HG02623 (cell line): ENCODE data around the gene ZNF81.
"Not testable (repeated sequence)": the region's sequence is repeated elsewhere in the genome, so short reads cannot be mapped to it uniquely, and the experiment has no call there.

Source experiments
- ATAC-seq: cut with Tn5 transposase; IDR thresholded peaks from one replicate; pipeline ENCODE4 v1.9.1; 2021; ENCODE audit warnings: moderate library complexity; ENCODE audit not compliant: unreplicated experiment

Gene ZNF81

DNA sequence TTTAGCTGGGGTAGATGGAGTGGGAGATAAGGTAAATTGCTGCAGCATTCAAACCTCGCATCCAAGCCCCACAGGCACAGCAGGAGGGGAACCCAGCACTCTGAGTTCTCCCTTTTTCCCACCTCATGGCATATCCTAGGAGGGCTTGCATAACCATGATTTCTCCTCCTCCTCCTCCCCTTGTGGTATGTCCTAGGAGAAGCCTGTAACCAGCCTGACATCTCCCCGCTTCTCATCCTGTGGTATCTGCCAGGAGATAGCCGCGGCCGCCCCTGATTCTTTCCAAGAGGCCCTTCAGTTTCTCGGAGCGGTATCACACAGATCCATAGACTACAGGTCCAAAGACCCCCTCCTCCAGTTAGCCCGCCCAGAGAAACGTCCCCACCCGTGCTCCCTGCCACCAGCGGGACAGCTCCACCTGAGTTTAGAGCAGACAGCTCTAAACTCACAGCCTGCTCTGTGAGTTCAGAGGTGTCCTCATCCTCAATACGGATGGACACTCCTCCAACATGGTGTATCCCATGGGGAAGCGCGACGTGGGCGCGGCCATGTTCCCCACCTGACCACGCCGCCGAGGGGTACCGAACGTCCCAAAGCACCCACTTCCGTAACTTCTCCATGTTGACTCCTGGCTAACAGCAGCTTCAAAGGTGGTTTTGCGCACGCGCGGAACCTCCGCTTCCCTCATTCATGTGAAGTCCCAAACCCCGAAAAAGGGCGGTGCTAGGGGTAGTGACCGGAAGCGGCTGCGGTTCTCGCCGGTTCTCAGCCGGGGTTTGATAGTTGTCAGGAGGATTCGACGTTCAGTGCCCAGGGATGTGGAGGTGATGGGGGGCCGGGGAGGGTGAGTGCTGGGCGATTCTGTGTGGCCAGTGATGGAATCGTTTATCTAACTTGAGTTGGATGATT, at the start of gene ZNF81:
TSS of gene ZNF81 (plus strand) at position 739 of the 909 bp plus-strand sequence. CDS start 9,366 bp downstream, outside the sequence.
- ATAC-seq = peak; percentile 88

- no peak for ATAC-seq
Observed at GRCh38 chrX:47796433-47796906, 40.2 kb upstream of the ZNF81 start.

GRCh38 chrX:47797084-47797483, 39.6 kb upstream of the ZNF81 start:
- ATAC-seq = no peak

- ATAC-seq = no peak
Observed at GRCh38 chrX:47798861-47799260, 37.8 kb upstream of the ZNF81 start.

DNA sequence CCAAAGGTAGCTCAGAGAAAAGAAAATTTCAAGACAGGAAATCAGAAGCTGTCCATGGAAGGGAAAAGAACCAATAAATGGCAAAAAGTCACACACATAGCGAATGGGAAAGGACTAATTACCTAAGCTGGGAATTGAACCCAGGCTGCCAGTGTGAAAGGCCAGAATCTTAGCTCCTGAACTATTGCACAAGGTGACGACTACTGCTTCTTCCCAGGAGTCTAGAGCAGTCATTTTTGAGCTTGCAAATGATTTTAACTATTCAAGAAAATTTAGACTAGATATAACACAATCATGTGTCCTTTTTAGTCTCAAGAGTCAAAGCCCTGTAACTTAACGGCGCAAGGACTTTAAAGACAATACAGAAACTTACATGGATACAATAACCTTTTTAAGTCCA, 34.1 kb upstream of the ZNF81 start:
- ATAC-seq = no peak

- ATAC-seq = not testable (repeated sequence)
Observed at GRCh38 chrX:47803103-47803502, 33.6 kb upstream of the ZNF81 start.

DNA sequence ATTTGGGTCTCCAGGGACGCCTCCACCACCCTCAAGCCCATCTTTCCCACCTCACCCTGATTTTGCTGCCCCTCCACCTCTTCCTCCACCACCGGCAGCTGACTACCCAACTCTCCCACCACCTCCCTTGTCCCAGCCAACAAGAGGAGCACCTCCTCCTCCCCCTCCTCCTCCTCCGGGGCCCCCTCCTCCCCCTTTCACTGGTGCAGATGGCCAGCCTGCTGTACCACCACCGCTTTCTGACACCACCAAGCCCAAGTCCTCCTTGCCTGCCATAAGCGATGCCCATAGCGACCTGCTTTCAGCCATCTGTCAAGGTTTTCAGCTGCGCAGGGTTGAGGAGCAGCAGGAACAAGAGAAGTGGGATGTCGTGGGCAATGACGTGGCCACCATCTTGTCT, 32.4 kb upstream of the ZNF81 start:
- no peak for ATAC-seq

- not testable (repeated sequence) for ATAC-seq
Observed at GRCh38 chrX:47805844-47806243, 30.9 kb upstream of the ZNF81 start.

DNA sequence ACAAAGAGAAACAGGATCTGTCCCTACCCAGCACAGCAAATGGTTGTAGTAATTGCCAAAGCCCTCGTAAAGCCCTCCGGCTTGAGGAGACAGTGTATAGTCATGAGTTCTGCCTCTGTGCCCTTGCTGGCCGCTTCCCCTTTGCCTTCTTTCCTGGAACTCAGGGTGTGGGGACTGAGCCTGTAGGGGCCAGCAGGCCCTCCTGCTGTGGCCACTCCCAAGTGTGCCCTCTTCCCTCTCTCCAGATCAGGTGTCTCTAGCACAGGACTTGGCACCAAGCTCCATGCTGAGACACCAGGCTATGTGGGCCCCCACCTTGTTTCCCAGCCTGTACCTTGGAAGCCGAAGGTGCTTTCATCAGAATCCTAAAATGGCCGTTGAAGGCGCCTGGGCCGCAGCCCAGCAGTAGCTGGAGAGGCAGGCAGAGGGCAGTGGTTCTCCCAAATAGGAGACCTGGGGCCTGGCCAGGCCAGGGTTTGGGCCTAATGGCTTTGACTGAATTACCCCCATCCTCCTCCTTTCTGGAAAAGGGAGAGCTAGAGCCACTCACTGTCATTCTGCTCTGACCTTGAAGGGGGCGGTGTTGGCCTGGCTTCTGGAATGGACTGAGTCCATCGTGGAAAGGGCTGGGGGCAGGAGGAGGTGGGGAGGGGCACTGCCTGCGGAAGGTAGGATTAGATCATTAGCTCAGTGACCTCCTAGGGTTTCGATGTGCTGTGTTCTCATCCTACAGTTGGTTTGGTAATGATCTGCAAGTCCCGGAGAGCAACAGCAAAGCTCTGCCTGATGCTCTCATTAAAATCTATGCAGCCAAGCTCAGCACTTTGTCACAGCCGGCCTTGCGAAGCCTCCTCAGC, 30.1 kb upstream of the ZNF81 start:
- not testable (repeated sequence) for ATAC-seq

DNA sequence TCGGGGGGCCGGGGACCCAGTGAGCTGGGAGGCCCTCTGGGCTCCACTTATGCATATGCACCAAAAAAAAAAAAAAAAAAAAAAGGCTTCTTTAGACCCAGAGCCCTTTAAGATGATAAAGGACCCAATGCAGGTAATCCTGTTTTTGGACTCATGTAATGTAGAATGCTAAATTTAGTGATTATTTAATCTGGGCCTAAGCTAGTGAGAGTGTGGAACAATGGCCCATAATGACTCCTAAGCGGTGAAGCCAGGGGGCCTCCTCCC, 29.5 kb upstream of the ZNF81 start:
- not testable (repeated sequence) for ATAC-seq

- no peak for ATAC-seq
Observed at GRCh38 chrX:47807548-47807947, 29.2 kb upstream of the ZNF81 start.

GRCh38 chrX:47808904-47809788, 27.6 kb upstream of the ZNF81 start:
- no peak for ATAC-seq

- ATAC-seq = no peak
Observed at GRCh38 chrX:47814851-47815250, 21.9 kb upstream of the ZNF81 start.

- no peak for ATAC-seq
Observed at GRCh38 chrX:47815901-47816845, 20.5 kb upstream of the ZNF81 start.

DNA sequence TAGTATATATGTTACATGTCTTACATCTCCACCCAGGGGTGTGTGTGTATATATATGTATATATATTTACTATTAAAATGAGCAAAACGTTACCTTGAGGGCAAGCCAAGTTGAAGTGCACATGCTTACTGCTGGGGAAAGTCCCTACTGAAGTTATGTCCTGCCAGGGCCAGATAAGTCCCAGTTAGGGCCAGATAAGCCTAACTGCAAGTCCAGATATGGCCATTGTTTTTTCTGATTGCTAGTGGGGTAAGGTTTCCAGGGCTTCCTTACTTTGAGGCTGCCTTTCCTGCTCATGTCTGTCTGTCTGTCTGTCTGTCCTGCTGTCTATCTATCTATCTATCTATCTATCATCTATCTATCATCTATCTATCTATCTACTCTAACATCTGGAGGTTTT, 19.3 kb upstream of the ZNF81 start:
- no peak for ATAC-seq

DNA sequence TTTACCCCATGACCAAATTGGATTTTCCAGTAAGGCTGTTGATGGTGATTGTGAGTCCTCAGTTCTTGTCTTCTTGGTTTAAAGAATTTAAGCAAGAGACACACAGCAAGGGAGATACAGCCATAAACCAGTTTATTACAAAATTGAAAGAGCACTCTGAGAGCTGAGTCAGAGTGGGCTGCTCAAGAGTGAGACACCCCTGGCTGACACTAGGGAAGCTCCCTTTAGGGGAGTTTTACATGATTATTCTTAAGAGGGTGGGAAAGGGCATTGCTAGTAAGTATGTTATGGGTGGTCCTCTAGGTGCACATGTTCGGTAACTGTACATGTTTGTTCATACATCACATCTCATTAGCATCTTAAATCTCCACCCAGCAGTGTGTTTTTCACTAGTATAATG, 18.8 kb upstream of the ZNF81 start:
- no peak for ATAC-seq

DNA sequence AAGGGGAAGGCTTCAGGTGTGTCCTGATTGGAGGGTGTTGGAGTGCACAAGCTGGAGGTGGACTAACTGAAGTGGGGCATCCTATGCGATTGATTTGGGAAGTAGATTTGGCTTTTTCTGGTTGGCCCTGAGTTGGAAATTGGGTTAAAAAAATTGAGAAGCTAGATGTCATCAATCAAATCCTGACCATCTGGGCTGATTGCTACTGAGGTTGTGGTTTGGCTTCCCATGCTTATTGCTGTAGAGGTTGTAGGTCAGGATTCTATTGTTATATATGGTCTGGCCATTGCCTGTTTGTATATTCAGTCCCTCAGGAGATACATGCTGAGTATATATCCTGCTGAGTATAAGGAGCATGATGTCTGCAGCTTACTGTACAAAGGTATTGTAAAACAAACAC, 7.7 kb upstream of the ZNF81 start:
- ATAC-seq = no peak

DNA sequence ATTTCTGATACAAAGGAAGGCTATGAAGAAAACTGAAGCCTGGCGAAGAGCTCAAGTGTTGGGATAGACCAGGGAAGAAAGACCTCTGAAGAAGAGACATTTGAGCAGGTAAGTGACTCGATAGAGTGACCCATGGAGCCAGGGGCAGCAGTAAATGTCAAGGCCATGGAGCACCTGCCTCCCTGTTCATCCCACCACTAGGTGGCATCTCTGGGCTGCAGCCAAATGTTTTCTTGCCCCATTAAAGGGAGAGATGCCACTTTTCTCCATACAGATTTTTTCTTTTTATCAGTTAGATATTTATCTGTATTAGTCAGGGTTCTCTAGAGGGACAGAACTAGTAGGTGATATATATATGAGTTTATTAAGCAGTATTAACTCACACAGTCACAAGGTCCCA, 4.9 kb upstream of the ZNF81 start:
- no peak for ATAC-seq

GRCh38 chrX:47838361-47838760, 1.7 kb downstream of the ZNF81 start:
- ATAC-seq = no peak

DNA sequence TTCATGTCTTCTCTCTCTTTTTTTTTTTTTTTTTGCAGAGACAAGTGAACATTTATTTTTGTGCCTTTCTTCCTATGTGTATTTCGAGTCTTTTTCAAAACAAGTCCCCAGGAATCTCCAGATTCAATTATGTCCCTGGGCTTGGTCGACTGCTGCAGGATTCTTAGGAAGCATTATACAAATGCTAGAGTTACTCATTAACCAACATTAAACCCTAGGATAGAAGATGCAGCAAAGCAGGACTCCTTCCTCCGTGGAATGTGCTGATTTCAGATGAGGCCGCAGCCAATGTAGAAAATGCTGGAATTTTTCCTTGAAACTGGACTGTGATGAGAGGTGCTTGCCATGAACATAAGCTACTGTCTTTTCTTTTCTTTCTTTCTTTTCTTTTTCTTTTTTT, 3.4 kb downstream of the ZNF81 start:
- ATAC-seq = no peak
